Measurements from ENCODE around the gene TMCC2. TPM values are rescaled to one million over a fixed set of nuclear protein-coding genes. Genes with fewer than 3 reads are reported as not detected.

The TMCC2 gene
- polyA plus RNA-seq, 3 donors, result 0.16 to 0.27 TPM; not detected in 1

- no CpG with 5 or more reads among the region's 1 CpG for WGBS (ENCODE audit: insufficient coverage)
- Histone ChIP-seq H3K4me3 (replicated peaks in 1 of 3; ENCODE audit: low read depth in 2 of 3, low read length in 3 of 3) (peak overlapping the region in 1 of 3 experiments; percentile 56), H3K27ac (ENCODE audit: low read depth in 1 of 2, low read length in 2 of 2) (peak overlapping the region; percentile 59 to 77), H3K9ac (ENCODE audit: insufficient read depth, low read length, poor library complexity, severe bottlenecking) (no peak overlapping the region), H3K27me3 (ENCODE audit: control insufficient read depth in 2 of 2, insufficient read depth in 2 of 2, low read length in 2 of 2) (no peaks in the 10 kb centered on the region), H2AFZ (ENCODE audit: insufficient read depth, low read depth, low read length, poor library complexity, severe bottlenecking) (peak overlapping the region; percentile 47), H3K4me1 (ENCODE audit: control insufficient read depth in 1 of 2, insufficient read depth in 2 of 2, low read length in 2 of 2) (peaks cover 40 to 46% of the 10 kb centered on the region in 2 donors), H3K36me3 (replicated peaks in 1 of 2; ENCODE audit: control insufficient read depth in 1 of 2, insufficient read depth in 2 of 2, low read length in 2 of 2) (no peaks in the 10 kb centered on the region), H3K79me2 (ENCODE audit: insufficient read depth, low read length) (peaks cover 17% of the 10 kb centered on the region), H4K20me1 (ENCODE audit: insufficient read depth, low read length) (no peaks in the 10 kb centered on the region), H3K9me3 (replicated peaks in 1 of 2; ENCODE audit: control insufficient read depth in 1 of 2, insufficient read depth in 1 of 2, low read length in 2 of 2) (no peaks in the 10 kb centered on the region), H3K4me2 (replicated peaks; ENCODE audit: extremely low read depth, low read length, poor library complexity, severe bottlenecking) (peak overlapping the region; percentile 58)
- TF ChIP-seq CTCF (IDR thresholded peaks at IDR 0.05), result no peak
- intact Hi-C loops (cut with micrococcal nuclease), result loop anchor here (5.0 kb wide), 1 partner anchor 92 kb away; the partner anchor contains the start of gene RBBP5 (in 2 of the 2)
- peaks cover 41% of the 10 kb centered on the region for H3K4me1 Mint-ChIP-seq
- peak overlapping the region; percentile 28 to 81 for H3K4me3 Mint-ChIP-seq
- H3K27ac Mint-ChIP-seq, result peak overlapping the region; percentile 88 to 95 (median 91)
- DNase-seq, result peak; percentile 46 to 72 (median 71)
- H3K9me3 Mint-ChIP-seq, result no peaks in the 10 kb centered on the region
- H3K27me3 Mint-ChIP-seq (ENCODE audit: low read depth in 3 of 3), result peaks cover 0 to 5% (median 1%) of the 10 kb centered on the region in 3 donors
- no peaks in the 10 kb centered on the region for H3K36me3 Mint-ChIP-seq
These were observed 13.0 kb upstream of the TMCC2 start for GRCh38 chr1:205214756-205215155.

GRCh38 chr1:205216588-205216987 lies 11.2 kb upstream of the TMCC2 start:
- no peak overlapping the region for H3K27ac ChIP-seq (ENCODE audit: low read depth in 1 of 2, low read length in 2 of 2)
- H3K9me3 ChIP-seq (replicated peaks in 1 of 2; ENCODE audit: control insufficient read depth in 1 of 2, insufficient read depth in 1 of 2, low read length in 2 of 2), result no peaks in the 10 kb centered on the region
- peaks cover 31 to 35% of the 10 kb centered on the region in 2 donors for H3K4me1 ChIP-seq (ENCODE audit: control insufficient read depth in 1 of 2, insufficient read depth in 2 of 2, low read length in 2 of 2)
- no peak overlapping the region for H3K4me3 Mint-ChIP-seq
- no peak overlapping the region for H2AFZ ChIP-seq (ENCODE audit: insufficient read depth, low read depth, low read length, poor library complexity, severe bottlenecking)
- DNase-seq, result no peak
- no peak overlapping the region for H3K9ac ChIP-seq (ENCODE audit: insufficient read depth, low read length, poor library complexity, severe bottlenecking)
- no peaks in the 10 kb centered on the region for H3K79me2 ChIP-seq (ENCODE audit: insufficient read depth, low read length)
- no peak overlapping the region for H3K27ac Mint-ChIP-seq
- H3K4me1 Mint-ChIP-seq, result peaks cover 31% of the 10 kb centered on the region
- WGBS (ENCODE audit: insufficient coverage), result 100% methylated on average over 1 of the region's 4 CpGs
- H4K20me1 ChIP-seq (ENCODE audit: insufficient read depth, low read length), result no peaks in the 10 kb centered on the region
- no peak for TF ChIP-seq CTCF (IDR thresholded peaks at IDR 0.05)
- no peaks in the 10 kb centered on the region for H3K36me3 ChIP-seq (replicated peaks in 1 of 2; ENCODE audit: control insufficient read depth in 1 of 2, insufficient read depth in 2 of 2, low read length in 2 of 2)
- H3K27me3 Mint-ChIP-seq (ENCODE audit: low read depth in 3 of 3), result peaks cover 0 to 5% (median 0%) of the 10 kb centered on the region in 3 donors
- intact Hi-C loops (cut with micrococcal nuclease), result no loop called here
- H3K9me3 Mint-ChIP-seq, result no peaks in the 10 kb centered on the region
- H3K4me2 ChIP-seq (replicated peaks; ENCODE audit: extremely low read depth, low read length, poor library complexity, severe bottlenecking), result no peak overlapping the region
- H3K36me3 Mint-ChIP-seq, result no peaks in the 10 kb centered on the region
- H3K4me3 ChIP-seq (replicated peaks in 1 of 3; ENCODE audit: low read depth in 2 of 3, low read length in 3 of 3), result no peak overlapping the region
- no peaks in the 10 kb centered on the region for H3K27me3 ChIP-seq (ENCODE audit: control insufficient read depth in 2 of 2, insufficient read depth in 2 of 2, low read length in 2 of 2)
